ENCODE results near the gene IKZF2.

DNA sequence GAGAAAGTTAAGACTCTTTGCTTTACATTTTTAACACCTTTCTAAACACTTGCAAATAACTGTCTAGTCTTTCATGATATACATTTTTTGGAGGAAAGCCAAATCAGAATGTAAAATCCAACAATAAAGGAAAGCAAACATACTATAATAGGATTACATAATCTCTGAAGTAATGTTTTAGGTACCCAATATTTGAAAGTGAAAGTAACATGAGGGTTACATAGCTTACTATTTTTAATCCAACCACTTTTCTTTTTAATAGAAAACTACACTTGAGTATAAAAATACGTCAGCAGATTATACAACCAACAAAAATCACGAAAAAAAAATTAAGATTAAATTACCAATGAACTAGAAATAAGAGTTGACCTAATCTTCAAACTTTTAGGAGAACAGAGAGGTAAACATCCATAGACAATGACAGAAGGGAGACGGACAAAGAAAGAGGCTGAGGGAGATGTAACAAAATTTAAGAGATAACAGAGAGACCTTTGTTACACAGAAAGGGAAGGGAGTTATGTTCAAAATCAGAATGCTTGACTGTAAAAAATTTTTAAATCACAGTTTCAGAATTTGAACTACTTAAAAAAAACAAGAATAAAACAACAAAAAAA, 150.0 kb downstream of the IKZF2 start:
- TF ChIP-seq, protein P1, sequence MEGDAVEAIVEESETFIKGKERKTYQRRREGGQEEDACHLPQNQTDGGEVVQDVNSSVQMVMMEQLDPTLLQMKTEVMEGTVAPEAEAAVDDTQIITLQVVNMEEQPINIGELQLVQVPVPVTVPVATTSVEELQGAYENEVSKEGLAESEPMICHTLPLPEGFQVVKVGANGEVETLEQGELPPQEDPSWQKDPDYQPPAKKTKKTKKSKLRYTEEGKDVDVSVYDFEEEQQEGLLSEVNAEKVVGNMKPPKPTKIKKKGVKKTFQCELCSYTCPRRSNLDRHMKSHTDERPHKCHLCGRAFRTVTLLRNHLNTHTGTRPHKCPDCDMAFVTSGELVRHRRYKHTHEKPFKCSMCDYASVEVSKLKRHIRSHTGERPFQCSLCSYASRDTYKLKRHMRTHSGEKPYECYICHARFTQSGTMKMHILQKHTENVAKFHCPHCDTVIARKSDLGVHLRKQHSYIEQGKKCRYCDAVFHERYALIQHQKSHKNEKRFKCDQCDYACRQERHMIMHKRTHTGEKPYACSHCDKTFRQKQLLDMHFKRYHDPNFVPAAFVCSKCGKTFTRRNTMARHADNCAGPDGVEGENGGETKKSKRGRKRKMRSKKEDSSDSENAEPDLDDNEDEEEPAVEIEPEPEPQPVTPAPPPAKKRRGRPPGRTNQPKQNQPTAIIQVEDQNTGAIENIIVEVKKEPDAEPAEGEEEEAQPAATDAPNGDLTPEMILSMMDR (conservative IDR thresholded peaks at IDR 0.05; ENCODE audit: low read length), result no peak
- no peak for TF ChIP-seq EZH2phosphoT487 (IDR thresholded peaks at IDR 0.05; ENCODE audit: borderline replicate concordance, low read depth, low read length)

All from OCI-LY7 (cell line).